Hematopoietic multipotent progenitor cell treated with erythropoietin and hydrocortisone succinate and interleukin-3 and kit ligand, for 8 days (in vitro differentiated cells): ENCODE measurements around the gene OR1F1.
"Not testable (repeated sequence)": the region's sequence is repeated elsewhere in the genome, so short reads cannot be mapped to it uniquely, and the experiment has no call there.

Experiments
- DNase-seq: peaks from one replicate; pipeline ENCODE4 v3.0.0-alpha.2; 2015

Gene OR1F1

DNA sequence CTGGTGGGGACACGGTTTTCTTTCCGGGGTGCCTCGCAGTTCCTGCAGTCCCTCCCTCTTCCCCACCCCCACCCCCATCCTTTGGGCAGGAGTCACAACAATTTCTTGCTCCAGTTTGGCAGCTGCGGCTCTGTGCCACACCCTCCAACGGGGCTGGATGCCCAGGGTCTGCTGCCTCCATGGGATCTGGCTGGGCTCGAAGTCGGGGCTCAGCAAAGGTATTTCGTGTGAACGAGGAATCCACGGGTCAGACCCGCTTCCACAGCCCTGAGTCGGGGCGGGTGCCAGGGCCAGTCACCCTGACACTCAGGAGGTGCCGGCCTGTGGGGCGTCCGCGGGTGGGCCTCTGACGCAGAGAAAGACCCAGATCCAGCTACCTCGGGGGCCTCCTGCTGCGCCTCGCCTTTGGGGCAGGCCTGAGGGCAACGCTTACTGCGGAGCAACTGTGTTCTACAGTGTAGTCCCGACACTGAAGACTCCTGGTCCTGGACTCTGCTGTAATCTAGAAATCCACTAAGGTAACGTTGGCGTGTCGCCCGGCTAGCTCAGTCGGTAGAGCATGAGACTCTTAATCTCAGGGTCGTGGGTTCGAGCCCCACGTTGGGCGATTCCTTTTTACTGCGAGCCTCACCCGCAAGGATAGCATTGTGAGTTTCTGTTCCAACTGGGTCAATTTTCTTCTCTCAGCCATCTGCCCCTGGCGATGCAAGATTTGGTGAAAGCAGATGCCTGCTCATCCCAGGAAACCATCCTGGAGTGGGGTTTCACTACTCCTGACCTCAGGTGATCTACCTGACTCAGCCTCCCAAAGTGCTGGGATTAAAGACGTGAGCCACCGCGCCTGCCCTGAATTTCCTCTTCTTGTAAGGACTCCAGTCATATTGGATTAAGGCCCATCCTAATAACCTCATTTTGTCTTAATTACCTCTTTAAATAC lies 12.6 kb upstream of the OR1F1 start:
- DNase-seq = peak; percentile 84

DNA sequence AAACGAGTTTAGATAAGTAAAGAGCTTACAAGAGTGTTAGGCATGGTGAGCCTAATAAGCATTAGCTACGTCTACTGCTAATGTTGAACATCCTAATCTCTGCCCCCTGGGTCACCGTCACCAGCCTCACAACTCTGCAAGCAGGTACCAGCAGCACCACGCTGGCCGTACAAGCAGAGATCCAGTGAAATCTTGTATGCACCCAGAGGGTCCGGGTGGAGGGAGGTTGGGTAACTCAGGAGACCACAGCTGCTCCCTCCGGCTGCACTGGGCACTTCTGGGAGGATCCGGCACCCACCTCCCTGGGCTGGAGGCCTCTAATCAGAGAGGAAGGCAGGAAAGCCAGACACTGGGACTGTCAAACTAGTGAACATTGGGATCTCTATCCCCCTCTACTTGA lies 8.4 kb upstream of the OR1F1 start:
- DNase-seq = no peak

DNA sequence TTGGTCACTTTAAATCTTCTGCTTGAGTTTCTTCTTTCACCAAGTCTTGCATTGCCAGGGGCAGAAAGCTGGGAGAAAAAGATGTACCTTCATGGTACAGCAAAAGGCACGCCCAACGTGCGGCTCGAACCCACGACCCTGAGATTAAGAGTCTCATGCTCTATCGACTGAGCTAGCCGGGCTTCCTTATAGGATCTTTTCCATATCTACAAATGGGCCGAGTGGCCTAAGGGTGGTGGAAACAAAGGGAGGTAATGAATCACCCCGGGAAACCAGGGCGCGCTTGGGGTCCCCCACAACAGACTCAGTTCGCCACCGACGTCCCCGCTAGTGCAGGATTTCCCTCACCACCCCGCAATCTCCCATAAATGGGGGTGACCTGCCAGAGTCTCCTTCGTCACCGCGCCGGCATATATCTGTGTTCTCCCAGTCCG lies 7.5 kb upstream of the OR1F1 start:
- peak; percentile 52 for DNase-seq

DNA sequence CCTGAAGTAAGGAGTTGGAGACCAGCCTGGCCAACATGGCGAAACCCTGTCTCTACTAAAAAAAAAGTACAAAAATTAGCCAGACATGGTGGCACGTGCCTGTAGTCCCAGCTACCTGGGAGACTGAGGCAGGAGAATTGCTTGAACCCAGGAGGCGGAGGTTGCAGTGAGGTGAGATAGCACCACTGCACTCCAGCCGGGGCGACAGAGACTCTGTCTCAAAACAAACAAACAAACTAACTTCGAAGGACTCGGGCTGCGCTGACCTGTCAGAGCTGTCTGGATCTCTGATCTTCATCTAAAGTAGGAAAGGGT lies 5.8 kb upstream of the OR1F1 start:
- DNase-seq = not testable (repeated sequence)

DNA sequence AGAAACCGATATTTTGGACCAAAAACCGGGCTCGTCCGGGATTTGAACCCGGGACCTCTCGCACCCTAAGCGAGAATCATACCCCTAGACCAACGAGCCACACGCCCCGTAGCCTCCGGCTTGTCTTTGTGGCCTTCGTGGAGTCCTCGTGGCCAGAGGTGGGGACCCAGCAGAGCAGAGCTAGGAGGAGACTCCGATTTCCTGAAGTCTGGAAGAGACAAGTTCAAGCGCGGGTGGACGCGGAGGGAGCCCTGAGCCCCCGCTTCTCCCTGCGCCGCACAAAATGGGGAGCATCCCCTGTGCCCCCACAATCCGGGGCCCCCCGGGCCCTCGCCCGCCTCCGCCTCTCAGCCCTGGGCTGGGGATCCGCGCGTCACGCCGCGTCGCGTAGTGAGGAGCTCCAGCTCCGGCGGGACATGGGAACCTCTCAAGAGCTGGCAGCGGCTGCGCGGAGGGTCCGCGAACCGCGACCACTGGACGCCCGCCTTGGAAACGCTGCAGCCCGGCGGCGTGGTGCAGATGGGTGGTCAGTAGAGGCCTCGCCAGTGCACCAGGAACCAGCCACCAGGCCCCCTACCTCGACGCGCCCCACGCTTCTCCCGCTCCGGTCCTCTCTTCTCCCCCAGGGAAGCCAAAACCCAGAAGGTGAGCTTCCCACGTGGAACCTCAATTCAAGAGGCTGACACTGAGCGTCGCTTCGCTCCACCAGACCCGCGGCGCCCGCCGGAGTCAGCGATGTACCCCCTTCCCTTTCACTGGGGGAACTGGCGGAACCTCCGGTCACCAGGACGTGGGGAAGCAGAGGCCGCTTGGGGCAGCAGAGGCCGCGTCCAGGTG lies 5.2 kb upstream of the OR1F1 start:
- DNase-seq = peak; percentile 83

DNA sequence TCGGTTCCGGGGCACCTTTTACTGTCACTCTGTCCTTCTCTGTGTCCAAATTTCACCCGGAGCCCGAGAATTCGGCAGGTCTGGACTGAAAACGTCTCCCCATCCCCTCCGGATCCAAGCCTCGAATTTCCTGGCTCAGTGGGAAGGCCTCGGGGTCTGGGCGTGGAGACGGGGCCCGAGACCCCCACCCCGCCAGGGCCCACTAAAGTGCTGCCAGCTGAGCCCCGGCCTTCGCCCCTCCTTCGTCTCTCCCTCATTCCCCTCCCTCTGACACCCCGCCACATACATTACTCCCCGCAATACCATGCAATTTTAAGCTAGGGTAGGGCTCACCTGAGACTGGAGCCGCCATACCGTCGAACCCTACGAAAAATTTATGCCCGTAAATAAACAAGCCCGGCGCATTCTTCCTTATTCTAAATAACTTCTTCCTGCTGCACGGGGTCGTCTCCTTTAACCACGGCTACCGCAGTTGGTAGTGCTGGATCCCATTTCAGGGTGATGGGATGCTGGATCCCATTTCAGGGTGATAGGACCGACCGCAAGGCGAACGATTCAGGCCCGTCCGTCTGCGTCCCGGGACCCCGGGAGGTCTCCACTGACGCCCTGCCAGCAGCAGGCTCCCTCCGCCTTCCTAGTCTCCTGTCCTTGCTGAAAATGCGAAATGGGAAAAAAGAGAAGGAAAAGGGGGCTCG lies 4.4 kb upstream of the OR1F1 start:
- peak; percentile 18 for DNase-seq

DNA sequence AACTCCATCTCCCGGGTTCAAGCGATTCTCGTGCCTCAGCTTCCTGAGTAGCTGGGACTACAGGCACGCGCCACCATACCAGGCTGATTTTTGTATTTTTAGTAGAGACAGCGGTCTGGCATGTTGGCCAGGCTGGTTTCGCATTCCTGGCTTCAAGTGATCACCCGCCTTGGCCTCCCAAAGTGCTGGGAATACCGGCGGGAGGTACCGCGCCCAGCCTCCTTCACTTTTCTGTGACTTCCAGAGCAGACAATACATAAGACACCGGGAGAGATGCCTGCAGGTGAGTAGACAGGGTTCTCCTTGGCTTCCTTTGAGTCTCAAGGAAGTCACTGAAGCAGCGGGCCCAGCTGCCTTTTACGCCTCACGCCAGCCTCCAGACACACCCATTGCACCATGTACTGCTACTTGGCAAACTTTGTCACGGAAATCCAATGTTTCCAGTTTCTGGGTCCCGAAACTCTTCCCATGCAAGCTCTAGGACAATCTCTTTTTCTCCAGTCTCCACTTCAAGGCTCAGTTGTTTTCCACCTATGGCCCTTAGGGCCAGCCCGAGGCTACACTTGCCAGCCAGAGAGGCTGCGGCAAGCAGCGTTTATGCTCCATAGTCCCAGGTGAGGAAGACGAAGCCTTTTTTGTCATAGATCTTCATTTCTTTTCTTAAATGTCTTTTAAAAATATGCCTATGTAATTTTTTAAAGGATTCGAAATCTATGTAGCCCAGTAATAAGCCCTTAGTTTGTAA lies 886 bp upstream of the OR1F1 start:
- no peak for DNase-seq

DNA sequence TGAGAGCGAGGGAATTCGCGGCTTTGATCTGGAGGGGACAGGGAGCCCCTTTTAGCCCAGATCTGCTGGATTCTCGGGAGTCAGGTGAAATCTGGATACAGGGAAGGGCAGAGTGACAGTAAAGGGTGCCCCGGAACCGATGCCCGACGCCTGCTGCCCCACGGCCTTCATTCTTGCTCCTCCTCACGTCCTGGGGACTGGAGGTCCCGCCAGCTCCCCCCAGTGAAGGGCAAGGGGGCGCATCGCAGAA lies 596 bp downstream of the OR1F1 start:
- no peak for DNase-seq

DNA sequence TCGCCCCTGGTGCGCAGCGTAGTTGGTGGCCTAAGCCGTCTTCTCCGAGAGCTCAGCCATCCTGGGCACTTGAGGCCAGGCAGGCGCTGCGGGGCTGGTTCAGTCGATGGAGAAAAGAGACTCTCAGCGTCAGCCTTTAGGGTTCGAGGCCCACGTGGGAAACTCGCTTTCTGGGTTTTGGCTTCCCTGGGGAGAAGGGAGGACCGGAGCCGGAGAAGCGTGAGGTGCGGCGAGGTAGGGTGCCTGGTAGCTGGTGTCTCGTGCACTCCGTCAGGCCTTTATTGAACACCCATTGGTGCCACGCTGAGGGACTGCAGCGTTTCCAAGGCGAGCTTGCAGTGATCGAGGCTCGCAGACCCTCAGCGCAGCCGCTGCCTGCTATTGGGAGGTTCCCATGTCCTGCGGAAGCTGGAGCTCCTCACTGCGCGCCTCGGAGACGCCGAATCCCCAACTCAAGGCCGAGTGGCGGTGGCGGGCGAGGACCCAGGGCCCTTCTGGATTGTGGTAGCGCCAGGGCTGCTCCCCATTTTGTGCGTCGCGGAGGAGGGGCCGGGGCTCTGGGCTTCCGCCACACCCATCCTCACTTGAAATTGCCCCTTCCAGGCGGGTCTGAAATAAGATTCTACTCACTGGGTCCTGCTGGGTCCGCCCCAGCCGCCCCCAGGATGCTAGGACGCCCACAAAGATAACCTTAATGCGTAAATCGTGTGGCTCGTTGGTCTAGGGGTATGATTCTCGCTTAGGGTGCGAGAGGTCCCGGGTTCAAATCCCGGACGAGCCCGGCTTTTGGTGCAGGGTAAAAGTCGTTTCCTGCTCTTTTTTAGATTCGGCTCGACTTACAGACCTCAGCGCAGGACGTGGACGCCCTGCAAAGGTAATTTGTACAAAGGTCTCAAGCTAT lies 1.2 kb downstream of the OR1F1 start:
- peak; percentile 84 for DNase-seq

DNA sequence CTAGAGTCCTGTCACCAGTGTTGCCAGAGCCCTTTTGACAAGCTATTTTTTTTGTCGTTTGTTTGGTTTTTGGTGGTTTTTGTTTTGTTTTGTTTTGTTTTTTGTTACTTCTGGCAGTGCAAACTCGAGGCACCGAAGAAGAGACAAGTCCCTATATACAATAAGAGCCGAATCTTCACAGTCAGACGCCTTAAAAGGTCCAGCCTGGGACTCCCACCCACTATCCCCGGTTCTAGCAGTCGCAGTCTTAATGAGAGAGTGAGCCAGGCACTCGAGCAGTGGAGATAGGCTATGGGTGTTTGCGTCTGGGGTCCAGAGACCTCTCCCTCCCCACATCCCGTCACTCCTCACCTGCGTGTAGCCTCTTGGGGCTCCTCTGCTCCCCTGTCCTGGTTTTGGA lies 1.9 kb downstream of the OR1F1 start:
- DNase-seq = no peak

DNA sequence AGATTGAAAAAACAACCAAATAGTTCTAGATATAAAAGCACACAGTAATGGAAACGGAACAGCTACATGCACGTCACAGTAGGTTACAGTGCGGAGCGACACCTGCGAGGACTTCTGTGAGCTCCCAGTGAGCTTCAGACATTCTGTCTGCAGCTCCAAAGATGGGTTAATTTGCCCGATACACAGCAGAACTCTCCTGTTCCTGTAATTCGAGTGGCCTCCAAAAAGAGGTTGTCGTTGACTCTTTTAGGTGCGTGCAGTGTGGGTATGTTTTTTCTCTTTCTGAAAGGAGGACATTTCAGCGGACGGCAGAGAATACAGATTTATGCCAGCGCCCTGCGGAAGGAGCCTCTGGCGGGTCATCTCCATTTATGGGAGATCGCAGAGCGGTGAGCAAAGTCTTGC lies 2.9 kb downstream of the OR1F1 start:
- DNase-seq = peak; percentile 27

DNA sequence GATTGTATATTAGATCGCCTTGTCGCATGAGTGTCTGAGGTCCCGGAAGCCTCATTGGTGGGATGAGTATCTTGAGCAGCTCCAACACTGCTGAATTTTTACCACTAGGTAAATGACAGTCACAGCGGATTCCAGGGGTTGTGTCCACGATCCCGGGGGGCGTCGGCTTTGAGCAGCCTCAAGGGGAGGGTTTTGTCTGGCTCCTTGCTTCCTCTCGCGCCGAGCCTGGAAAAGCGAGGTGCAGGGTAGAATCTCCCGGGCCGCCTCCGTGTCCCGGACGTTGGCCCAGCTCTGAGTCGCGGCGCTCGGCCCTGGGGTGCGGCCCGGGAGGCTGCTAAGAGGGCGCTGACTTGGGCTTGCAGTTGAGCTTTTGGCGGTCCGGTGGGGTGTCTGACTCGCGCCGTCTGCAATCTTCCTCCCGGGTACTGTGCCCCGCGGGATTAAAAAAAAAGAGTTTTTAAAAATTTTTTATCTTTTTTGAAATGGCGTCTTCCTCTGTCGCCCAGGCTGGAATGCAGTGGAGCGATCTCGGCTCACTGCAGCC lies 4.5 kb downstream of the OR1F1 start:
- no peak for DNase-seq

DNA sequence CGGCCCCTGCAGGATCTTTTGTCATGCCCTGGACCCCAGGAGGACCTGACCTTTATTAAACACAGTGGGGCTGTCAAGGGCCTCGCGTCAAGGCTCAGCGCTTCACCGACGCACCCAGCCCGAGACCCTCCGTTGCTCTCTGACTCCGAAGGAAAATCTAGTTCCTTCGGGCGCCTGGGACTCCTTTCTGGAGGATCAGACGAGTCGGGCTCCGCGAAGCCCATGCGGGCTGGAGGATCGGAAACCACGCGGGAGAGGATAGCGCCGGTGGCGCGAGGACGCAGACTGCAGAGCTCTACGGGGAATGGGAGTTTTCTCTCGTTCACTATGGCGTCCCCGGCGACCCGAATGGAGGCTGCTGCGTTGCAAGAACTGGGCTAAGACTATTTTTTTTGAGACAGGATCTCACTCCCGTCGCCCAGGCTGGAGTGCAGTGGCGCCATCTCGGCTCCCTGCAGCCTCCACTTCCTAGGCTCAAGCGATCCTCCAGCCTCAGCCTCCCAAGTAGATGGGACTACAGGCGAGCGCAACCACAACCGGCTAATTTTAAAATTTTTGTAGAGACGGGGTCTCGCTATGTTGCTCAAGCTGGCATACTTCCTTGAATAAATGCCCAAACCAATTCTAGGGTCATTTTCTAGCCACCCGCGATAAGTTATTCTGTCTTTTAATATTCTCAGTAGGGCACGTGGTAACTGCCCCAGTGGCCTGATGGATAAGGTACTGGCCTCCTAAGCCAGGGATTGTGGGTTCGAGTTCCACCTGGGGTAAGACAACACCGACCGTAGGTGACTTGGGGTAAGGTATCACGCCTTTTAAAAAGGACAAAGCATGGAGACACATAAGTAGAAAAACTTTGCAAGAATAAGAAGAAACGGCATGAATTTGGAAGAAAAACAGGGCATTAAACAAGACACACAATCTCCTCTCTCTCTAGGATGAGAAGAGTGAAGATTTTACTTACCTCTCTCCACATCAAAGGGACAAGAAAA lies 5.5 kb downstream of the OR1F1 start:
- DNase-seq = no peak

DNA sequence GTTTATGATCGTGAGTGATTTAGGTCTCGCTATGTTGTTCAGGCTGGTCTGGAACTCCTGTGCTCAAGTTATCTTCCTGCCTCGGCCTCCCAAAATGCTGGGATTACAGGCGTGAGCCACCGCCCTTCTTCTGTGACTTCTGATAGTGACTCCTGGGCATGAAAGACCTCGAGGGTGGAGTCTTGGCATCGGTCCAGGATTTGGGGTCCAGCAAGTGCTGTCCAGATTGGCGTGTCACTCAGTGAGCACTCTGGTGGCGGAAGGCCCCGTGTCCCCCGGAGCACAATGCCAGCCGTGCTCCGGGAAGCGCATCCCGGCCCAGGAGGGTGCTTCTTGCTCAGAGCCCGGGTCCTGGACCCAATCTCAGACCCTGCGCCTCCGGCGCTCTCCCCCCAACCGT lies 6.8 kb downstream of the OR1F1 start:
- peak; percentile 56 for DNase-seq

DNA sequence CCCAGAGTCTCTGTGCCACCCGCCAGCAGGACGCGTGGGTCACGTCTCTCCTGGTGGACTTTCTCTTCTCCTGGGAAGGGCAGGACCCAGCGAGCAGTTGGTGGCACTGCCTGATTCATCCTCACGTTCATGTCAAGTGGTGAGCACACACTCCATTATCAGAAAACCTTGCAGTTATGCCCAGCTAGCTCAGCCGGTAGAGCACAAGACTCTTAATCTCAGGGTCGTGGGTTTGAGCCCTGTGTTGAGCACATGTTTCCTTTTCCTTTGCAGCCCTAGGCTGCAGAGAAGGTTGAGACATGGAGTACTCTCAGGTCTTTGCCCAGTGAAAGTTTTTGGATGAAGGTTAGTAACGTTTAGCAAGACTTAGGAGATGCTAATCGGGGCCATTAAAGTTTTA lies 8.0 kb downstream of the OR1F1 start:
- DNase-seq = peak; percentile 25

DNA sequence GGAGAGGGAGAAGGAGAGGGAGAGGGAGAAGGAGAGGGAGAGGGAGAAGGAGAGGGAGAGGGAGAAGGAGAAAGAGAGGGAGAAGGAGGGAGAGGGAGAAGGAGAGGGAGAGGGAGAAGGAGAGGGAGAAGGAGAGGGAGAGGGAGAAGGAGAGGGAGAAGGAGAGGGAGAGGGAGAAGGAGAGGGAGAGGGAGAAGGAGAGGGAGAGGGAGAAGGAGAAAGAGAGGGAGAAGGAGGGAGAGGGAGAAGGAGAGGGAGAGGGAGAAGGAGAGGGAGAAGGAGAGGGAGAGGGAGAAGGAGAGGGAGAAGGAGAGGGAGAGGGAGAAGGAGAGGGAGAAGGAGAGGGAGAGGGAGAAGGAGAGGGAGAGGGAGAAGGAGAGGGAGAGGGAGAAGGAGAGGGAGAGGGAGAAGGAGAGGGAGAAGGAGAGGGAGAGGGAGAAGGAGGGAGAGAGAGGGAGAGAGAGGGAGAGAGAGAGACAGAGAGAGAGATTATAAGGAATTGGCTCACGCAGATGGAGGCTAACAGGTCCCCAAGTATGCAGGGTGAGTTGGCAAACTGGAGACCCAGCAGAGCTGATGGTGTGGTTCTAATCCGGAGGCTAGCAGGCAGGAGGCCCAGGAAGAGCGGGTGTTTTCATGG lies 9.8 kb downstream of the OR1F1 start:
- not testable (repeated sequence) for DNase-seq

DNA sequence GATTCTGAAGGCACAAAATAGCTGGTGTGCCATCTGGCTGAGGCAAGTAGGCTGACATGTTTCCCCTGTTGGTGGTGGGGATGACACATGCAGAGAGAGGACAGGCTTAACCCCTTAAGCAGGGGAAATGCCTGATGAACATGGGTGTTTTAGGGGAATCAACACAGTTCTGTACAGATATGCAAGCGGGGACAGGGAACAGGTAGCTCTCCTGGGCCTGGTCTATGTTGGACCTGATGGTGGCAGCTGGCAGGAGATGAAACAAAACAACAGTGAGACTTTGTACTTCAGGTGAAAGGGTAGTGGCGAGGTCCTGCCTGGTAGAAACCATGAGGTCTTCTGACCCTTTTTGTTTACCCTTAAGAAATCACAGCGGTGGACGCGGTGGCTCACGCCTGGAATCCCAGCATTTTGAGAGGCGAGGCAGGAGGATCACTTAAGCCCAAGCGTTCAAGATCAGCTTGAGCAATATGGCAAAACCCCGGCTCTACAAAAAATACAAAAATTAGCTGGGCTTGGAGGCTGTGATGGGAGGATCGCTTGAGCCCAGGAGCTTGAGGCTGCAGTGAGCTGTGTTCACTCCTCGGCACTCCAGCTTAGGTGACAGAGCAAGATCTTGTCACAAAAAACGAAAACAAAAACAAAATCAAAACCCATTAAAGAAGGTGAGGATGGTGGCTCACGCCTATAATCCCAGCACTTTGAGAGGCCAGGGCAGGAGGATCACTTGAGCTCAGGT lies 10.5 kb downstream of the OR1F1 start:
- DNase-seq = no peak

DNA sequence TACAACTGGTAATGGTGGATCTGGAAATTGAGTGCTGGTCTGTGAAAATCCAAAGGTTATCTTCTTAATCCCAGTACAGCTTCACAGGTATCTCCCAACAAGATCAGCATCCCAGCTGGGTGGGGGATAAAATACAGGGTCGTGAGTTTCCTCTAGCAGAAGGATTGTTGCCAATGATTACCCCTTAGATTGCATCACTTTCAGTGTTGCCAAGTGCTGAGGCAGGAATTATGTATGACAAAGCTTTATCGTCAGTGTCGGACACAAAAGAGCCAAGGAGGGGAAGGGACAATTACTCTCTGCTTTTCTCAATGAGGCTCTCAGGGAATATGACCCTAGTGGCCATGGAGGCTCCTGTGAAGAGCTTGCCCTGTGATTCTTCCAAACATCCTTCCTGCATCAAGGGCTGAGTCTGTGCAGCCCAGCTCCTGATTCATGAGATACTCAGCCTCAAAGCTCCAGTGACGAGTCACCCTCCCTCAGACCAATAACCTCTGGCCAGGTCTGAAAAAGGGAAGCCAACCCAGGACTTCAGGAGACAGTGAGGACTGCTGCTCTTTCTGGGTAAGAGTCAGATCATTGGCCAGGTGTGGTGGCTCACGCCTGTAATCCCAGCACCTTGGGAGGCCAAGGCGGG lies 15.0 kb downstream of the OR1F1 start:
- DNase-seq = no peak

DNA sequence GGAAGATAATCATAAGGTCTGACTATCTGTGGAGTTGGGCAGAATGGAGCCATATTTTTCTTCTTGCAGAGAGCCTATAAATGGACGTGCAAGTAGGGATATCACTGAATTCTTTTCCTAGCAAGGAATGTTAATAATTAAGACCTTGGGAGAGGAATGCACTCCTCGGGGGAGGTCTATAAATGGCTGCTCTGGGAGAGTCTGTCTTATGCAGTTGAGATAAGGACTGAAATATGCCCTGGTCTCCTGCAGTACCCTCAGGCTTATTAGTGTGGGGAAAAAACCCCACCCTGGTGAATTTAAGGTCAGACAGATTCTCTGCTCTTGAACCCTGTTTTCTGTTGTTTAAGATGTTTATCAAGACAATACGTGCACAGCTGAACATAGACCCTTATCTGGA lies 17.9 kb downstream of the OR1F1 start:
- not testable (repeated sequence) for DNase-seq
